H1 (cell line): Measurements from ENCODE around the gene ANXA5.

Experiments used
- ASH2L ChIP-seq: fragments of 200-600, 300-600 bp; sonication (generic); IDR thresholded peaks from one replicate; pipeline ENCODE4 v1.7.1; 2017; ENCODE audit warnings: low read length
- CTCF ChIP-seq, 3 experiments: IDR thresholded peaks; 1 replicate in 2 of 3; 2 replicates in 1 of 3; pipeline versions ENCODE4 v1.5.1 to v1.6.1; 2011; ENCODE audit warnings: low read length in 3 of 3, mild to moderate bottlenecking in 3 of 3, inconsistent platforms in 2 of 3, low read depth in 1 of 3, moderate library complexity in 1 of 3; ENCODE audit not compliant: insufficient read depth in 1 of 3; ENCODE audit errors: control extremely low read depth in 1 of 3
- EZH2 ChIP-seq: fragments of 200-600 bp; sonication (generic); IDR thresholded peaks from 2 replicates; pipeline ENCODE4 v1.7.1; 2012; ENCODE audit warnings: low read depth, mild to moderate bottlenecking, moderate library complexity, low read length, inconsistent platforms; ENCODE audit not compliant: severe bottlenecking
- JUND ChIP-seq: IDR thresholded peaks from 2 replicates; pipeline ENCODE4 v1.6.1; 2011; ENCODE audit warnings: mild to moderate bottlenecking, improper control_type of control experiment, low read length
- KDM1A ChIP-seq: fragments of 200-600, 300-600 bp; sonication (generic); IDR thresholded peaks from 2 replicates; pipeline ENCODE4 v1.7.1; 2016; ENCODE audit warnings: mild to moderate bottlenecking, low read length, borderline replicate concordance
- MAX ChIP-seq: IDR thresholded peaks from 2 replicates; pipeline ENCODE4 v1.6.1; 2012; ENCODE audit warnings: inconsistent platforms
- RBBP5 ChIP-seq: IDR thresholded peaks from 2 replicates; pipeline ENCODE4 v1.7.1; 2012; ENCODE audit warnings: low read depth, mild to moderate bottlenecking, inconsistent platforms, low read length, moderate library complexity, borderline replicate concordance
- SP1 ChIP-seq: IDR thresholded peaks from 2 replicates; pipeline ENCODE4 v1.6.1; 2011; ENCODE audit warnings: low read depth, low read length
- ZNF274 ChIP-seq: IDR thresholded peaks from 2 replicates; pipeline ENCODE4 v1.7.0; 2012; ENCODE audit warnings: low read length, borderline replicate concordance; ENCODE audit errors: extremely low read depth

- TF ChIP-seq MAX: no peak
- TF ChIP-seq KDM1A: no peak
- TF ChIP-seq CTCF (IDR thresholded peaks at IDR 0.05; ENCODE audit: control extremely low read depth in 1 of 3, insufficient read depth in 1 of 3, low read depth in 1 of 3, low read length in 3 of 3): no peak
- no peak for TF ChIP-seq SP1
- no peak for TF ChIP-seq RBBP5
- no peak for TF ChIP-seq JUND
- TF ChIP-seq ZNF274: no peak
- TF ChIP-seq EZH2: no peak
- TF ChIP-seq ASH2L: no peak
Observed at GRCh38 chr4:121679267-121679666, 17.5 kb downstream of the ANXA5 start.
